Prostate gland (tissue), 2 donors: ENCODE measurements around the gene RYR2.
"Not testable (repeated sequence)": the region's sequence is repeated elsewhere in the genome, so short reads cannot be mapped to it uniquely, and the experiment has no call there.

Experiments
- POLR2A ChIP-seq: fragments of 450-650 bp; IDR thresholded peaks from one replicate; pipeline ENCODE4 v1.6.1; 2016; ENCODE audit warnings: antibody characterized with exemption, mild to moderate bottlenecking
- TF ChIP-seq, protein P1 (sequence below), 4 experiments: fragments of 200-600 bp in 2 of 4; fragments of 450-650 bp in 2 of 4; sonication (generic) in 2 of 4; IDR thresholded peaks; 1 replicate in 3 of 4; 2 replicates in 1 of 4; pipeline ENCODE4 v1.5.1; 2016 to 2019; ENCODE audit warnings: antibody characterized with exemption in 4 of 4, mild to moderate bottlenecking in 2 of 4, moderate library complexity in 2 of 4

DNA sequence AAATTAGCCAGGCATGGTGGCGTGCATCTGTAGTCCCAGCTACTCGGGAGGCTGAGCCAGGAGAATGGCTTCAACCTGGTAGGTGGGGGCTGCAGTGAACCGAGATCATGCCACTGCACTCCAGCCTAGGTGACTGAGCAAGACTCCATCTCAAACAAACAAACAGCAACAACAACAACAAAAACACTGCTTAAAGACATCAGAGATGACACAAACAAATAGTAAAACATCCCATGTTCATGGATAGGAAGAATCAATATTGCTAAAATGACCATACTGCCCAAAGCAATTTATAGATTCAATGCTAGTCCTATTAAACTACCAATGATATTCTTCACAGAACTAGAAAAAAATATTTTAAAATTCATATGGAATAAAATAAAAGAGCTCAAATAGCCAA, 801.5 kb downstream of the RYR2 start:
- TF ChIP-seq, protein P1, sequence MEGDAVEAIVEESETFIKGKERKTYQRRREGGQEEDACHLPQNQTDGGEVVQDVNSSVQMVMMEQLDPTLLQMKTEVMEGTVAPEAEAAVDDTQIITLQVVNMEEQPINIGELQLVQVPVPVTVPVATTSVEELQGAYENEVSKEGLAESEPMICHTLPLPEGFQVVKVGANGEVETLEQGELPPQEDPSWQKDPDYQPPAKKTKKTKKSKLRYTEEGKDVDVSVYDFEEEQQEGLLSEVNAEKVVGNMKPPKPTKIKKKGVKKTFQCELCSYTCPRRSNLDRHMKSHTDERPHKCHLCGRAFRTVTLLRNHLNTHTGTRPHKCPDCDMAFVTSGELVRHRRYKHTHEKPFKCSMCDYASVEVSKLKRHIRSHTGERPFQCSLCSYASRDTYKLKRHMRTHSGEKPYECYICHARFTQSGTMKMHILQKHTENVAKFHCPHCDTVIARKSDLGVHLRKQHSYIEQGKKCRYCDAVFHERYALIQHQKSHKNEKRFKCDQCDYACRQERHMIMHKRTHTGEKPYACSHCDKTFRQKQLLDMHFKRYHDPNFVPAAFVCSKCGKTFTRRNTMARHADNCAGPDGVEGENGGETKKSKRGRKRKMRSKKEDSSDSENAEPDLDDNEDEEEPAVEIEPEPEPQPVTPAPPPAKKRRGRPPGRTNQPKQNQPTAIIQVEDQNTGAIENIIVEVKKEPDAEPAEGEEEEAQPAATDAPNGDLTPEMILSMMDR (IDR thresholded peaks at IDR 0.05): not testable (repeated sequence)
- not testable (repeated sequence) for TF ChIP-seq POLR2A
